IPS DF 19.7 (cell line): ENCODE measurements around the gene BCL2L11.

Experiments used
- DNase-seq: peaks from one replicate; pipeline ENCODE4 v3.0.0-alpha.2; 2013; ENCODE audit warnings: low read depth, low spot score

Gene BCL2L11

GRCh38 chr2:111143107-111143842, 22.6 kb downstream of the BCL2L11 start:
- no peak for DNase-seq

DNA sequence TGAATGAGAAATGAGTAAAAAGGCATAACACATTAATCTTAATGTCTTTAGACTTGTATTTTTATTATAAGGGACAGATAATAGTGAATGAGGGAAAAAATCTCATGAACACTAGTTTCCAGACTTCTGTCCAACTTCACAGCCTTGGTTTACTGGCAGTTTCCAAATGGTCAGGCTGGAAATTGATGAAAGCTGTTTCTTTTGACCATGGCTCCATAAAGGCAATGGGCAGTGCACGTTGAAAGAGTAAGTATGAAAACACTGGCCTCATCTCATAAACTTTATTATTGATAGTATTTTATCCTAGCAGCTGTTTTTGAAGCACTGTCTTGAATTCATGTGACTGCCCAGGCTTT, 23.1 kb downstream of the BCL2L11 start:
- no peak for DNase-seq

DNA sequence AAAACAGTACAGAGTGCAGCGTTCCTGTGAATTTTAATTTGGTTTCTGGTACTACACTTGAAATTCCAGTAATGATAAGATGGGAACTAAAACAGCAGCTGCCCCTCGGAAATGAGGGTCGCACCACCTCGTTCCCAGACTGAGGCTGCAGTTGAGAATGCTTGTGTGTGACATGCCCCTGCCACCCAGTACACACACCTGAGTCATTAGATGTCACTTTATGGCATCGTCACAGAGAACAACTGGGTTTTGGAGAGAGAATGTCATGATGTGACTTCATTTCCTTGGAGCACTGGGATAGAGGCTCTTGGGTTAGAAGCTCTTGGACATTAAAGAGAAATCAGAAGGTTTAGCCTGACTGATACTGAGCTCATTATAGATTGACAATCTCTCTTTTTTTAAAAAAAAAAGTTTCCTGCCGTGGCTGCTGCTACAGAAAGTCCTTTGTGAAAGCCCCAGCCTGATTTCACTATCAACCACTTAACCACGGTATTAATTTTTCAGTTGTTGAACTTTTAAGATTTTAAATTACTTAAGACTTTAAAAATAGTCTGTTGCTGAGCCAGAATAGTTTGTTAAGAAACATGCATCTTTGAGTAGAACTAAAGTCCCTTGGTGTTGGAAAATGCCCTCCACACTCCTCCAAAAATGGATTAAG, 24.5 kb downstream of the BCL2L11 start:
- DNase-seq, result no peak

DNA sequence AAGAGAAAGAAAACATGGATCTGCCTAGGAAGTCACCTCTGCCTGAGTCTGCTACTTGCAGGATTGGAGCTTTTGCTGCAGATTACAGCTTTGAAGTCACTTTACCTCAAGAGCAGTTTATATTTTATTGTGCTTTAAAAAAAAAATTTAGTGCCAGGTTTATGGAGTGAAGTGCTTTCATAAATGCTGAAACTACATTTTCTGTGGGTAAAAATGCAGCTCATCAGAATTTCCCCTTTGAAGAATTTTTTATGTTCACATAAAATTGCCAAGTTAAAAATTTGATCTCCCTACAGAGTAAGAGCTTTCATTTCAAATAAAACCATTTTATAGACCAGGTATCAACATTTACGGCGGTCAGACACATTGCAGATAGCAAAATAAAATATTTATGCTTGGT, 25.2 kb downstream of the BCL2L11 start:
- DNase-seq, result no peak

- DNase-seq, result no peak
Observed at GRCh38 chr2:111148225-111148873, 27.6 kb downstream of the BCL2L11 start.

DNA sequence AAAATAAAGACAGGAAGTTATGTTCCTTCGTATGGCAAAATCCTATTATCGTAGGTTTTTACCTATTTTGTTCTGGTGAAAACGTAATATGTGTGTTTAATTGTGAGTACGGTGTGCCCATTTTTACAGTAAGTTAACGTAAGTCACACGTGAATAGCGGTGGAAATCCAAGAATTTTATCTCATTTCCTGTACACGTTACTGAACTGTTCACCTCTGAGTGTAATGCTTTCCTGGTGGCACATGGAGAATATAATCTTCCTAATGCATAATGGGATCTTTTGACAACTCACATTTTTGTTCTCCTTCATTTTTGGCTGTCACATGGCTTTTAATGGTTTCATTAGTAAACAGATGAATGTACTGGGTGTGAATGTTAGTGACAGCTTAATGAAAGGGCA, 28.2 kb downstream of the BCL2L11 start:
- no peak for DNase-seq

DNA sequence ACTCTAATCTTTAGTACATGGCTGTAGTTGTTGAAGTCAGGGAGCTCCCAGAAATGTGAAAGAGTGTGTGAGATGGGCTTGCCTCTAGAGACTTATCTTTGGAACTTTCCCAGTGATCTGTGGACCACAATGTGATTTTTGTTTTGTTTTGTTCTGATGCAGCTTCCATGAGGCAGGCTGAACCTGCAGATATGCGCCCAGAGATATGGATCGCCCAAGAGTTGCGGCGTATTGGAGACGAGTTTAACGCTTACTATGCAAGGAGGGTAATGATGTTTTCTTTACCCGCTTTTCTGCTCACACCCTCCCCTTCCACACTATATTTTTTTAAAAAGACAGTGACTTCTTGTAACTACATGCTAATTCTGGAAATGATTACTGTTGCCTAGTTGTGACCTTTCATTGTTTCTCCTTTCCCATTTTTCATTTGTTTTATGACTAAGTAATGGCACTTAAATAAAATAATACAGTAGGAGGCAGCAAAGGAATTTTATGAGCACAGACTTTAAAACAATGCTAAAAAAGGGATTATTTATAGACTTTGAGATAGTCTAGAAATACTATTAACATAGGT, 29.3 kb downstream of the BCL2L11 start:
- DNase-seq, result no peak

GRCh38 chr2:111154758-111155157, 34.0 kb downstream of the BCL2L11 start:
- DNase-seq, result no peak

DNA sequence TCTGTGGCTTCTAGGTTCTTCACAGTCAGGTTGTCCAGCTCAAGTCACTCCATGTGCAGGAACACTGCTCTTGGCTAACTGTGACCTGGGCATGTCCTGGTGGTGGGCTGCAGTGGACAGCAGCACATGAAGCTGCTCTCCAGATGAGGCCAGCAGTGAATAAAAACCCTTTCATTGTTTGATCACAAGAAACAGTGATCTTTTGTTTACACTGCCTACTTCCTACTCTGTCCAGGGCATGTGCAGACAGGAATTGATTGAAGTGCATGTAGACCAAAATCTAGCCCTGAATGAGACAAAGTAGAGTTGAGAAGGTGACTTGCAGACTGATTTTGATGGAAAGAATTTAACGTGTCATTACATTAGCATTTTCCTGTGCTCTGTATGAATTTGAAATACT, 34.9 kb downstream of the BCL2L11 start:
- DNase-seq, result no peak

DNA sequence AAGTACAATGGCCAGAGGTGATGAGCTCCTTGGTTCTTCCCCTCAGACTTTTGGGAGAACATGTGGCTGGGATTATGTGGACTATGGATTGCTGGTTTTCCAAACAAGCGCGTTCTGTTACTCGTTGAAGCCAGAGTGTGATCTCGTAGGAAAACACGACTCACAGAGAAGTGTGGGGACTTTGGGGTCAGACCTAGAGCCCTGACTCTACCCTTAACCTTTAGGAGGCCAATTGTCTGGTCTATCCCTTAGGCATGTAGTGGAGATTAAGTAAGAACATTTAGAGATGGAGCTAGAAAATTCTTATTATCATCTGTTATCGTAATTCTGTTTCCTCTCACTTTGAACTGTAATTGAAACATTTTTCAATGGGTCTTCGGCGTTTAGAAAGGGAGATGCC, 35.8 kb downstream of the BCL2L11 start:
- no peak for DNase-seq

DNA sequence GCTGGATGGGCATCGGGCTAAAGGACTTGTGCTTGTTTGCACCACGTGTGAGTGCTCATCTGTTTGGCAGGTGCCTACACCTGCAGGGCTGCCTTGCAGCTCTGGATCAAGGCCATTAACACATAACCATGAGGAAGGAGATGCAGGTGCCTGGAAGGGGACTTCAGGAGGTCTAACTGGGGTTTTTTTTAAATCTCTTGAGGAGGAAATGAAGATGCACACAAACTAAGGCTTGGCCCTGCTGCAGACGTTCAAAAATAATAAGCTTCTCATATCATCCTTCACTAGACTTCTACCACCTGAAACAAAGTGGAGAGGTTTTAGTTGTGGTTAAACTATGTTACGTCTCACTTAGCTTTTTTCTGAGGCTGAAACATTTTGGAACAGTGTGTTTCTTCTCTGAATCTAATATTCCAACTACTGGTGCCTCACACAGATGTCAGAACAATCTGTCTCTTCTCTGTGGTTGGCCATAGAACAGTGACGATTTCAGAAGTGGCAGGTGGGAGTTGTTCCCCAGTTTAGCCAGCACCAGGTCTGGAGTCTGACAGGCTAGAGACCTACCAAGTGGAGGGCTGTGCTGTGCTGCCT, 36.5 kb downstream of the BCL2L11 start:
- no peak for DNase-seq

DNA sequence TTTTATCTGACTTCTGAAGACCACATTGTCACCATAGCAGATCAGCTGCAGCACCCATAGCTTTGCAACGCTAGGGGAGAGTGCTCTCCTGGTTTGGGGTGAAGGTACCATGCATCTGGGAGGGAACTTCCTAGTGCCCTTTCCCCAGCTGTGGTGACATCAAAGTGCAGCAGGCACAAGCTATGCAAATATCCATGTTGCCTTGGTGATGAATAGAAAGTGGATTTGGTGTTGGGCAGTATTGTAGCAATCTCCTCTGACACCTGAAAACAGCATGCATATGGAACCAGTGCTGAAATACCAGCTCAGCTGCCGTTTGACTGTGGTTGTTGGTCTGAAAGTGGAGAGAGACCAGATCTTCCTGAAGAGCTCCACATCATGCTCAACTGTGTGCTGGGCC, 37.1 kb downstream of the BCL2L11 start:
- DNase-seq, result no peak

GRCh38 chr2:111159641-111160040, 38.9 kb downstream of the BCL2L11 start:
- DNase-seq, result no peak

GRCh38 chr2:111160758-111161157, 40.0 kb downstream of the BCL2L11 start:
- DNase-seq, result no peak

DNA sequence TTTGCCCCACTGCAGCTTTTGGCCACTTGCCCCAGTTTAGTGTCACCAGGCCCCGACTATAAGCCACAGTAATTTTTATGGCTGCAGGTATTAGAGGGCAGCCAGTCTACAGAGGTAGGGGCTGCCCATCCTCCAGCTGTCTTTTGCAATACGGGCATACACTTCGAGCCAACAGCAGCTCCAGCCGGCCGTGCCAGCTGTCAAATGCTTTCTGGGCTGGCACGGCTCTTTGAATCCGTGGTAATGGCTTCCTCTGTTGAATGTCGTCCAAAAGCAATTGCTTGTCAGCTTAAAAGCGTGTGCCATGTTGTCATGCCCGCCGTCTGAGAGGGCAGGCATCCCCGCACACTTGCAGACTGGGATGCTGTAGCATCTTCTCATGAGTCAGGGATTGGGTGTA, 41.3 kb downstream of the BCL2L11 start:
- DNase-seq, result no peak

DNA sequence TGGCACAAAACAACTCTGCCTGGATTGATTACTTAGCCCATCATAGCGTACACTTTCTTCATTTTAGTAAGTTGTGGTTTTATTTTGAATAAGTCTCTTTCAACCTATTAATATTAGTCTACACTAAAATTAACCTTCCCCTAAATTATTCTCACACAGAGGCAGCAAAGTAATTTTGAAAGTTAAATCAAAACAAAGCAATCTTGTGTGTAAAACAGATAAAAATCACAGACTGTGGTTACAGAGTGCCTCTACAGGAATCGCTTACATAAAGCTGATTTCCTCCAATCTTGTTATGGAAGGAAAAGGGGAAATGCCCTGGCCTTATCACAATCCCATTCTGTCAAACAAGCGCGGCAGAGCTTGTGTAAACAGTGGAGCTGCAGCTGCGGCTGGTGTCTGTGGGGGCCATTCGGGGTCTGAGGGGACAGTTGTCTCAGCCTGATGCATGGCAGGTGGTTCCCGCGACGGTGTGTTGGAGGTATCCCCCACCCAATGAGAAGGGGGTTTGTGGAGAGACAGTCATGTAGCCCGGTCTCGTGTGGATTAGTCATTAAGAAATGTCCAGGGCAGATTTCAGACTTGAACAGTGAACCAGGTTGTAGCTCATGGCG, 42.1 kb downstream of the BCL2L11 start:
- DNase-seq, result no peak

GRCh38 chr2:111164078-111164477, 43.4 kb downstream of the BCL2L11 start:
- DNase-seq, result no peak

GRCh38 chr2:111165084-111165483, 44.4 kb downstream of the BCL2L11 start:
- DNase-seq, result no peak

GRCh38 chr2:111166115-111166514, 45.4 kb downstream of the BCL2L11 start:
- no peak for DNase-seq

DNA sequence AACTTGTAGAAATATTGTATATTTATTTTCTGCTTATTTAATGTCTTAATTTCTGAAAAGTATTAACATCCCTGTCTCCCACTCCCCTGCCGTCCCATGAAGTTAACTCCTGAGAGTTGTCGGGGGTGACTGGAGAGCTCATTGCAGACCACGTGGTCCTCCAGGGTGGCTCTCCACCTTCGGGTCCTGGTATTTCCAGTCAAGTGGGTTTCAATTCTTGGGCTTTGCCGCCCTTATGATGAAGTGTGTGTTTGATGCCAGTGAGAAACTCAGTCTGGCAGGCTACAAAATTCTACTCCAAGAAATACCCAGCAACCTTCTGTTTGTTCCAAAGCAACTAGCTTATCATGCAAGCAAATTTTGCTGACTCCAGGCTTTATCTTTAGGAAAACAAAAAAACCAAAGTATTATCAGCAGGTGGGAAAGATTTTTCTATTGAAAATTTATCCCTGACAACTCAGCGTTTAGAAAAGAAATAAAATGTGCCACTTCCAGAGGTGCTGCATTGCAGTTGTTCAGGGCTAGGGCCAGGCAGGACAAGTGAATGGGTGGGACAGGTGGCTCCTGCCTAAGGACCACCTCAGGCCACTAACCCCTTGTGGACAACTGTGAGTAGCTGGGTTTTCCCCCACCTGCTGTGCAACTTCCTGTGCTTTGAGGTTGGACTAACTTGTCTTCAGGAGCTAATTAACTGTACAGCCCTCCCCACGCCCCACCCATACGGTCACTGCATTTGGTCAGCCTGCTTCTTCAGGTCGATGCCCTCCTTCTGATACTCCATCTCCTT, 46.6 kb downstream of the BCL2L11 start:
- DNase-seq, result no peak

DNA sequence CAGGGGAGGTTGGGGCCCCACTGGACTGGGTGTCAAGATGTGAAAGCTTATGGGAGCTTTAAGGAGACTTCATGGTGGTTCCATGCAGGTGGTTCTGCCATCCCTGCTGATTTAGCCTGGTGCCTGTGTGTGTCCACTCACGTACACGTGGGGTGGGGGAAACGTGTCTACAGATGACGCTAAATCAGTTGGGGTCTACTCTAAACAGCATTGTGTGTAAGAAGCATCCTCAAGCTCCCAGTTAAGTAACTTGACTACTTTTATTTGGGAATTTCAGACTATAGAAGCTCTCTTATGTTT, 47.1 kb downstream of the BCL2L11 start:
- no peak for DNase-seq
